ENCODE results near the gene CD247. TPM values are rescaled to one million over a fixed set of nuclear protein-coding genes. Genes with fewer than 3 reads are reported as not detected.

CD247 gene
- total RNA-seq, 3 donors from 2014 or later (not counting 1 experiment from before 2014, with no cell fraction given) = 1,027 to 1,374 (median 1,309) TPM

DNA sequence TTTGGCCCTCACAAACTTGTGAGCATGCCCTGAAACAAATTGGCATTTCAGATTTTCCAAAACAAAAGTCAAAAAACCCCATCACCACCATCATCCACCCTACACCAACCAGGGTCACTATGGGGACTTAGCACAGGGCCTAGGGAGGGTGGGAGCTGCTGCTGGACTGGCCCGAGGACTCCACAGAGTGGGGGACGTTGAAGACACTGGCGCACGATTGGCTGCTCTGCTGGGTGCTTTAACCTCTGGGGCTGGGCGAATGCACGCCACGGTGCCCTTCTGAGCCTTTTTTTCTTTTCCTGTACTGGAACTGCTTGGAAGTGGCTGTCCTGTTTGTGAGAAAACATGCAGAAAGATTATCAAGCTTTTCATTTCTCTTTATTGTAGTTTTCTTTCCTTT is 92.8 kb downstream of the CD247 start:
- peak overlapping the region; percentile 13 for H3K27ac ChIP-seq (ENCODE audit: low read length)

DNA sequence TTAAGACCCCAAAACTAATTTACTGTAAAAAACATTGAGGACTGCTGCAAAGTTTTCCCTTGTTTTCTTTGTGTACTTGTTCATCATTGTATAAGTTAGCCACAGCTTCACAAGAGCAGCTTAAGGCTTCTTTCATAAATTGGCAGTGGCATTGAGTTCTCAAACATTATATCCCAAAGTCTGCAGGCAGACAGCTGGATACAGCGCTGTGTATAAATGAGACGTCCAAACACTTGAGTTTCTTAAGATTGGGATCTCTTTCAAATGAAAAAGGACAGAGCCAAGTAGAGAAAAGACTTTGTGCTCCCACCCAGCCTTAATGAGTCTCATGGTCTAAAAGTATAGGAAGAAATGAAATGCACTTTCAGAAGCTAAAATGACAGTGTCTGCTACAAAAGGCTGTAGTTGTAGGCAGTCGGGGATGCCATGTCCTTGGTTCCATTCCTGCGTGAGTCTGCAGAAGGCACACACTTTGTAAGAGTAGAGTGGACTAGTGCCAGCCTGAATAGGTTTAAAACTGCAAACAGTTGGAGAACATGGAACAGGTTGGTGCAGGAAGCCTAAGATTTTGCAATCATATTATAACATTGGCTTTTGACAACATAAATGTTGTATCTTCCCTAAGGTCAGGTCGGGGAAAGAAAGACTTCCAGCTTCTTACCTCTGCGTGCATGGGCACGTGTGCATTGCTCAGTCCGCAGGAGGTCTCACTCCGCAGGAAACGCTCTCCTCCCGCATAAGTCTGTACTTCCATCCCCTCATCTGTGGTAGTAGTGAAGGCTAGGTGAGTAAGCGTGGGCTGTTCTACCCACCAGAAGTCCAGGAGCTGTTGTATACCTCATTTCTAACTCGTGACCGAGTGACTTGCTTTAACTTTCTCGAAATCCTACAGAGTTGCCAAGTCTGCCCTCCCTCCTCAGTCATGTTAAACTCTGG is 94.4 kb downstream of the CD247 start:
- Histone ChIP-seq H3K36me3 (ENCODE audit: control insufficient read depth, insufficient read depth, low read length) (peaks cover 1% of the 10 kb centered on the region), H3K4me1 (ENCODE audit: control insufficient read depth, insufficient read depth, low read length) (peaks cover 21% of the 10 kb centered on the region), H3K27me3 (ENCODE audit: control insufficient read depth, insufficient read depth, low read length) (no peaks in the 10 kb centered on the region), H3K4me3 (ENCODE audit: low read length) (no peak overlapping the region), H3K27ac (ENCODE audit: low read length) (no peak overlapping the region), H3K9me3 (ENCODE audit: control insufficient read depth, insufficient read depth, low read length) (no peaks in the 10 kb centered on the region)
- ATAC-seq (no peak), DNase-seq (no peak)
- H3K27ac Mint-ChIP-seq = peak overlapping the region; percentile 91 to 100
- H3K27me3 Mint-ChIP-seq (ENCODE audit: low read depth in 2 of 2) = no peaks in the 10 kb centered on the region
- WGBS (ENCODE audit: insufficient coverage) = 99% methylated on average over 10 of the region's 15 CpGs
- intact Hi-C loops (cut with micrococcal nuclease) = no loop called here
- H3K4me3 Mint-ChIP-seq = no peak overlapping the region
- no peak for TF ChIP-seq CTCF (IDR thresholded peaks at IDR 0.05)
- H3K4me1 Mint-ChIP-seq = peaks cover 42 to 51% of the 10 kb centered on the region in 2 donors
- H3K9me3 Mint-ChIP-seq = no peaks in the 10 kb centered on the region
- no peaks in the 10 kb centered on the region for H3K36me3 Mint-ChIP-seq

More for the DNA sequence above, 92.8 kb downstream of the CD247 start:
- Histone ChIP-seq H3K4me1 (ENCODE audit: control insufficient read depth, insufficient read depth, low read length) (peaks cover 37% of the 10 kb centered on the region), H3K9me3 (ENCODE audit: control insufficient read depth, insufficient read depth, low read length) (no peaks in the 10 kb centered on the region), H3K27me3 (ENCODE audit: control insufficient read depth, insufficient read depth, low read length) (no peaks in the 10 kb centered on the region), H3K36me3 (ENCODE audit: control insufficient read depth, insufficient read depth, low read length) (peaks cover 16% of the 10 kb centered on the region), H3K4me3 (ENCODE audit: low read length) (no peak overlapping the region)
- Mint-ChIP-seq H3K36me3 (peaks cover 7% of the 10 kb centered on the region), H3K27me3 (ENCODE audit: low read depth in 2 of 2) (no peaks in the 10 kb centered on the region), H3K9me3 (no peaks in the 10 kb centered on the region), H3K27ac (peak overlapping the region; percentile 91 to 100), H3K4me1 (peaks cover 57 to 67% of the 10 kb centered on the region in 2 donors), H3K4me3 (no peak overlapping the region)
- intact Hi-C loops (cut with micrococcal nuclease) = no loop called here
- no peak for DNase-seq
- TF ChIP-seq CTCF (IDR thresholded peaks at IDR 0.05) = no peak
- WGBS (ENCODE audit: insufficient coverage) = 85% methylated on average over 7 of the region's 7 CpGs
- no peak for ATAC-seq

DNA sequence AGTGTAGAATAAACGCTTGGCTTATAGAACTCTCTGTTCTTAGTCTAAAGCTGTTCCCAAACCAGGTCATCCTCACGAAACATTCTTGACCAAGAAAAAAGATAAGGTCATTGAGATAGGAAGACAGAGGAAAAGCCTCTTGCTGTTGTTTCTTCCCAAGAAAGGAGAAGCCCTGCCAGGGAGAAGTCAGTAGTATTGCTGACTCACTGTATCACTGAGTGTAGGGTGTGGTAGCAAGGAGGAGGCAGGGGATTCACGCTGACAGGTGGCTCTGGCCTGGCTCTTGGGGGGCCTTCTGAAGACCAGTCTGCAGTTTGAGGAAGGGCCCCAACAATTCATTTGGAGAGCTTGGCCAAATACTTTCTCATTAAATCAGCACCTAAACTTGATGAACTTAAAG is 97.8 kb downstream of the CD247 start:
- intact Hi-C loops (cut with micrococcal nuclease) = no loop called here
- Histone ChIP-seq H3K36me3 (ENCODE audit: control insufficient read depth, insufficient read depth, low read length) (peaks cover 7% of the 10 kb centered on the region), H3K4me1 (ENCODE audit: control insufficient read depth, insufficient read depth, low read length) (peaks cover 9% of the 10 kb centered on the region), H3K27me3 (ENCODE audit: control insufficient read depth, insufficient read depth, low read length) (no peaks in the 10 kb centered on the region), H3K27ac (ENCODE audit: low read length) (no peak overlapping the region), H3K9me3 (ENCODE audit: control insufficient read depth, insufficient read depth, low read length) (no peaks in the 10 kb centered on the region), H3K4me3 (ENCODE audit: low read length) (no peak overlapping the region)
- peaks cover 22 to 28% of the 10 kb centered on the region in 2 donors for H3K4me1 Mint-ChIP-seq
- no peaks in the 10 kb centered on the region for H3K9me3 Mint-ChIP-seq
- no peaks in the 10 kb centered on the region for H3K27me3 Mint-ChIP-seq (ENCODE audit: low read depth in 2 of 2)
- H3K36me3 Mint-ChIP-seq = no peaks in the 10 kb centered on the region
- H3K4me3 Mint-ChIP-seq = no peak overlapping the region
- ATAC-seq (no peak), DNase-seq (no peak)
- no peak for TF ChIP-seq CTCF (IDR thresholded peaks at IDR 0.05)
- WGBS (ENCODE audit: insufficient coverage) = 56% methylated on average over 3 of the region's 3 CpGs
- H3K27ac Mint-ChIP-seq = peak overlapping the region; percentile 14 to 77
